ENCODE data around the gene LRRC74B. TPM values are rescaled to one million over a fixed set of nuclear protein-coding genes. Genes with fewer than 3 reads are reported as not detected.
A peak's percentile ranks its signal among the peaks of the same experiment; 100 is the strongest.
"Not testable (repeated sequence)": the region's sequence is repeated elsewhere in the genome, so short reads cannot be mapped to it uniquely, and the experiment has no call there.

The LRRC74B gene
- total RNA-seq, 1 experiment from 2014 or later, result not detected

- Histone ChIP-seq H3K27ac (no peak overlapping the region), H3K36me3 (no peaks in the 10 kb centered on the region), H3K9me3 (replicated peaks) (no peaks in the 10 kb centered on the region), H3K4me3 (no peak overlapping the region), H3K4me1 (replicated peaks) (peaks cover 7% of the 10 kb centered on the region), H3K27me3 (replicated peaks) (no peaks in the 10 kb centered on the region)
- no peak for DNase-seq (ENCODE audit: low read depth in 1 of 2, low spot score in 2 of 2)
Measured at GRCh38 chr22:21032868-21033688, 12.7 kb upstream of the LRRC74B start.

- Histone ChIP-seq H3K4me3 (no peak overlapping the region), H3K27me3 (replicated peaks) (no peaks in the 10 kb centered on the region), H3K9me3 (replicated peaks) (no peaks in the 10 kb centered on the region), H3K4me1 (replicated peaks) (peaks cover 12% of the 10 kb centered on the region), H3K27ac (no peak overlapping the region), H3K36me3 (no peaks in the 10 kb centered on the region)
- DNase-seq (ENCODE audit: low read depth in 1 of 2, low spot score in 2 of 2), result no peak
Measured at GRCh38 chr22:21033895-21034294, 11.9 kb upstream of the LRRC74B start.

GRCh38 chr22:21034989-21035388 is 10.8 kb upstream of the LRRC74B start:
- no peak overlapping the region for H3K4me3 ChIP-seq
- H3K27me3 ChIP-seq (replicated peaks), result no peaks in the 10 kb centered on the region
- DNase-seq (ENCODE audit: low read depth in 1 of 2, low spot score in 2 of 2), result no peak
- H3K9me3 ChIP-seq (replicated peaks), result no peaks in the 10 kb centered on the region
- H3K4me1 ChIP-seq (replicated peaks), result peaks cover 12% of the 10 kb centered on the region
- no peaks in the 10 kb centered on the region for H3K36me3 ChIP-seq
- no peak overlapping the region for H3K27ac ChIP-seq

- DNase-seq (ENCODE audit: low read depth in 1 of 2, low spot score in 2 of 2), result no peak
- peak overlapping the region; percentile 31 for H3K27ac ChIP-seq
- H3K27me3 ChIP-seq (replicated peaks), result no peaks in the 10 kb centered on the region
- peaks cover 12% of the 10 kb centered on the region for H3K4me1 ChIP-seq (replicated peaks)
- H3K4me3 ChIP-seq, result no peak overlapping the region
- no peaks in the 10 kb centered on the region for H3K9me3 ChIP-seq (replicated peaks)
- H3K36me3 ChIP-seq, result no peaks in the 10 kb centered on the region
Measured at GRCh38 chr22:21038405-21038804, 7.3 kb upstream of the LRRC74B start.

- H3K27ac ChIP-seq; H3K36me3 ChIP-seq; H3K9me3 ChIP-seq (replicated peaks); H3K4me3 ChIP-seq; H3K27me3 ChIP-seq (replicated peaks); DNase-seq (ENCODE audit: low read depth in 1 of 2, low spot score in 2 of 2): not testable (repeated sequence)
- H3K4me1 ChIP-seq (replicated peaks), result peaks cover 12% of the 10 kb centered on the region
Measured at GRCh38 chr22:21039158-21039557, 6.6 kb upstream of the LRRC74B start.

- no peaks in the 10 kb centered on the region for H3K27me3 ChIP-seq (replicated peaks)
- peaks cover 21% of the 10 kb centered on the region for H3K4me1 ChIP-seq (replicated peaks)
- no peaks in the 10 kb centered on the region for H3K36me3 ChIP-seq
- H3K27ac ChIP-seq, result no peak overlapping the region
- no peaks in the 10 kb centered on the region for H3K9me3 ChIP-seq (replicated peaks)
- H3K4me3 ChIP-seq, result no peak overlapping the region
- DNase-seq (ENCODE audit: low read depth in 1 of 2, low spot score in 2 of 2), result no peak
Measured at GRCh38 chr22:21041937-21042336, 3.8 kb upstream of the LRRC74B start.

- Histone ChIP-seq H3K27ac (no peak overlapping the region), H3K4me3 (no peak overlapping the region), H3K4me1 (replicated peaks) (peaks cover 12% of the 10 kb centered on the region), H3K9me3 (replicated peaks) (no peaks in the 10 kb centered on the region), H3K36me3 (no peaks in the 10 kb centered on the region), H3K27me3 (replicated peaks) (no peaks in the 10 kb centered on the region)
- no peak for DNase-seq (ENCODE audit: low read depth in 1 of 2, low spot score in 2 of 2)
Measured at GRCh38 chr22:21042978-21043859, 2.5 kb upstream of the LRRC74B start.

- Histone ChIP-seq H3K9me3 (replicated peaks) (no peaks in the 10 kb centered on the region), H3K36me3 (no peaks in the 10 kb centered on the region), H3K4me3 (no peak overlapping the region), H3K4me1 (replicated peaks) (peaks cover 9% of the 10 kb centered on the region), H3K27ac (no peak overlapping the region), H3K27me3 (replicated peaks) (no peaks in the 10 kb centered on the region)
- DNase-seq (ENCODE audit: low read depth in 1 of 2, low spot score in 2 of 2), result no peak
Measured at GRCh38 chr22:21043860-21044535, 1.7 kb upstream of the LRRC74B start.

GRCh38 chr22:21044931-21045584 is 688 bp upstream of the LRRC74B start:
- no peaks in the 10 kb centered on the region for H3K36me3 ChIP-seq
- H3K4me3 ChIP-seq, result peak overlapping the region; percentile 25
- H3K27me3 ChIP-seq (replicated peaks), result no peaks in the 10 kb centered on the region
- DNase-seq (ENCODE audit: low read depth in 1 of 2, low spot score in 2 of 2), result peak in 1 of 2 experiments; percentile 15
- no peak overlapping the region for H3K27ac ChIP-seq
- no peaks in the 10 kb centered on the region for H3K9me3 ChIP-seq (replicated peaks)
- H3K4me1 ChIP-seq (replicated peaks), result peaks cover 9% of the 10 kb centered on the region

GRCh38 chr22:21047035-21047661 is 1.4 kb downstream of the LRRC74B start:
- H3K36me3 ChIP-seq, result no peaks in the 10 kb centered on the region

GRCh38 chr22:21047730-21048129 is 2.0 kb downstream of the LRRC74B start:
- Histone ChIP-seq H3K4me3 (no peak overlapping the region), H3K4me1 (replicated peaks) (peaks cover 9% of the 10 kb centered on the region), H3K9me3 (replicated peaks) (no peaks in the 10 kb centered on the region), H3K27me3 (replicated peaks) (no peaks in the 10 kb centered on the region), H3K27ac (no peak overlapping the region), H3K36me3 (no peaks in the 10 kb centered on the region)
- DNase-seq (ENCODE audit: low read depth in 1 of 2, low spot score in 2 of 2), result no peak

More at GRCh38 chr22:21047035-21047661, 1.4 kb downstream of the LRRC74B start:
- no peak overlapping the region for H3K4me3 ChIP-seq
- no peak overlapping the region for H3K27ac ChIP-seq
- H3K9me3 ChIP-seq (replicated peaks), result no peaks in the 10 kb centered on the region
- H3K4me1 ChIP-seq (replicated peaks), result peaks cover 9% of the 10 kb centered on the region
- H3K27me3 ChIP-seq (replicated peaks), result no peaks in the 10 kb centered on the region
- DNase-seq (ENCODE audit: low read depth in 1 of 2, low spot score in 2 of 2), result no peak

- H3K9me3 ChIP-seq (replicated peaks); H3K27me3 ChIP-seq (replicated peaks); H3K4me3 ChIP-seq; H3K36me3 ChIP-seq; H3K27ac ChIP-seq; DNase-seq (ENCODE audit: low read depth in 1 of 2, low spot score in 2 of 2); H3K4me1 ChIP-seq (replicated peaks): not testable (repeated sequence)
Measured at GRCh38 chr22:21048448-21048847, 2.7 kb downstream of the LRRC74B start.

GRCh38 chr22:21048965-21049364 is 3.2 kb downstream of the LRRC74B start:
- H3K27me3 ChIP-seq (replicated peaks); H3K4me3 ChIP-seq; DNase-seq (ENCODE audit: low read depth in 1 of 2, low spot score in 2 of 2); H3K4me1 ChIP-seq (replicated peaks); H3K9me3 ChIP-seq (replicated peaks); H3K27ac ChIP-seq; H3K36me3 ChIP-seq: not testable (repeated sequence)

Data from SJSA1 (cell line).